Lower lobe of right lung (tissue), 2 donors: ENCODE data around the gene RRP7A. TPM values are rescaled to one million over a fixed set of nuclear protein-coding genes. Genes with fewer than 3 reads are reported as not detected.
"Not testable (repeated sequence)": the region's sequence is repeated elsewhere in the genome, so short reads cannot be mapped to it uniquely, and the experiment has no call there.

Experiments
- ATAC-seq, 2 donors: fragments of 200-7000 bp; cut with Tn5 transposase; one replicate each; pipeline ENCODE4 v1.9.1; 2020 to 2022; ENCODE audit warnings: mild to moderate bottlenecking in 2 of 2, moderate library complexity in 2 of 2
- DNase-seq: peaks from one replicate; pipeline ENCODE4 v3.0.0-alpha.2; 2020
- H3K27ac ChIP-seq: fragments of 200-600 bp; one replicate; pipeline ENCODE4 v1.8.0; 2022
- H3K27me3 ChIP-seq: fragments of 200-600 bp; one replicate; pipeline ENCODE4 v1.8.0; 2022; ENCODE audit warnings: low read depth
- H3K36me3 ChIP-seq: fragments of 200-600 bp; one replicate; pipeline ENCODE4 v1.8.0; 2022; ENCODE audit warnings: mild to moderate bottlenecking
- H3K4me1 ChIP-seq: fragments of 200-600 bp; one replicate; pipeline ENCODE4 v1.8.0; 2022
- H3K4me3 ChIP-seq: fragments of 200-600 bp; one replicate; pipeline ENCODE4 v1.8.0; 2022; ENCODE audit warnings: mild to moderate bottlenecking
- H3K9me3 ChIP-seq: fragments of 200-600 bp; one replicate; pipeline ENCODE4 v1.8.0; 2022
- intact Hi-C: fragments of 100-400 bp; cut with DNase I; formaldehyde crosslinking; loops from one replicate; pipeline ENCODE4 v1.11.0; 2022
- total RNA-seq: library from RNA; stranded (reverse); fragmentation: NEBNext Ultra II Directional; extraction: Animal tissue kit (Norgen Biotek cat#: 25700); gene quantifications from one replicate; pipeline ENCODE4 v1.2.1, GENCODE V29; 2021
- TF ChIP-seq, protein P1 (sequence below): fragments of 200-600 bp; IDR thresholded peaks from one replicate; pipeline ENCODE4 v1.8.0; 2022; ENCODE audit warnings: antibody characterized with exemption, mild to moderate bottlenecking
- donor health status: DM: no; HTN: yes; CAD: no; lungs with severe emphysema.

Gene RRP7A
- total RNA-seq, 1 donor from 2014 or later: 34.4 TPM

DNA sequence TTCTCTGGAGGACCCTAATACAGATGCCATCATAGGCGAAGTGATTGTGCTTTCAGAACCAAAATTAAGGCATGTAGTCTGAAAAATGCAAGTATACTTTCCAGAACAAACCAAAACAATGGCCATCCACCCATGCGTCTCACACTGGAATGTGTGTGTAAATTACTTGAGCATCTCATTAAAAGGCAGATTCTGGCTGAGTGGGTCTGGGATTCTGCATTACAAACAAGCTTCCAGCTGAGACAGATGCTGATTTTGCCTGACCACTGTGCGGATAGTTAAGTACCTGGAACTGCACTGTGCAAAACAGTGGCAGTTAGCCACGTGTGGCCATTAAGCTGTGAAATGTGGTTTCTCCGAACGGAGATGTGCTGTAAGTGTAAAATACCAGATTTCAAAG lies 26.2 kb downstream of the RRP7A start:
- ATAC-seq: no peak
- no peak overlapping the region for H3K4me3 ChIP-seq
- intact Hi-C loops: no loop called here

GRCh38 chr22:42492323-42492690 lies 27.3 kb downstream of the RRP7A start:
- H3K36me3 ChIP-seq: no peaks in the 10 kb centered on the region
- no peak for ATAC-seq
- no peaks in the 10 kb centered on the region for H3K9me3 ChIP-seq
- no peaks in the 10 kb centered on the region for H3K27me3 ChIP-seq
- no peaks in the 10 kb centered on the region for H3K4me1 ChIP-seq
- H3K27ac ChIP-seq: no peak overlapping the region
- TF ChIP-seq, protein P1, sequence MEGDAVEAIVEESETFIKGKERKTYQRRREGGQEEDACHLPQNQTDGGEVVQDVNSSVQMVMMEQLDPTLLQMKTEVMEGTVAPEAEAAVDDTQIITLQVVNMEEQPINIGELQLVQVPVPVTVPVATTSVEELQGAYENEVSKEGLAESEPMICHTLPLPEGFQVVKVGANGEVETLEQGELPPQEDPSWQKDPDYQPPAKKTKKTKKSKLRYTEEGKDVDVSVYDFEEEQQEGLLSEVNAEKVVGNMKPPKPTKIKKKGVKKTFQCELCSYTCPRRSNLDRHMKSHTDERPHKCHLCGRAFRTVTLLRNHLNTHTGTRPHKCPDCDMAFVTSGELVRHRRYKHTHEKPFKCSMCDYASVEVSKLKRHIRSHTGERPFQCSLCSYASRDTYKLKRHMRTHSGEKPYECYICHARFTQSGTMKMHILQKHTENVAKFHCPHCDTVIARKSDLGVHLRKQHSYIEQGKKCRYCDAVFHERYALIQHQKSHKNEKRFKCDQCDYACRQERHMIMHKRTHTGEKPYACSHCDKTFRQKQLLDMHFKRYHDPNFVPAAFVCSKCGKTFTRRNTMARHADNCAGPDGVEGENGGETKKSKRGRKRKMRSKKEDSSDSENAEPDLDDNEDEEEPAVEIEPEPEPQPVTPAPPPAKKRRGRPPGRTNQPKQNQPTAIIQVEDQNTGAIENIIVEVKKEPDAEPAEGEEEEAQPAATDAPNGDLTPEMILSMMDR: no peak
- intact Hi-C loops: no loop called here
- no peak for DNase-seq
- H3K4me3 ChIP-seq: no peak overlapping the region

More for the DNA sequence above, 26.2 kb downstream of the RRP7A start:
- DNase-seq: no peak
- TF ChIP-seq, protein P1: no peak
- Histone ChIP-seq H3K9me3 (no peaks in the 10 kb centered on the region), H3K27me3 (no peaks in the 10 kb centered on the region), H3K36me3 (no peaks in the 10 kb centered on the region), H3K27ac (no peak overlapping the region), H3K4me1 (peaks cover 5% of the 10 kb centered on the region)

DNA sequence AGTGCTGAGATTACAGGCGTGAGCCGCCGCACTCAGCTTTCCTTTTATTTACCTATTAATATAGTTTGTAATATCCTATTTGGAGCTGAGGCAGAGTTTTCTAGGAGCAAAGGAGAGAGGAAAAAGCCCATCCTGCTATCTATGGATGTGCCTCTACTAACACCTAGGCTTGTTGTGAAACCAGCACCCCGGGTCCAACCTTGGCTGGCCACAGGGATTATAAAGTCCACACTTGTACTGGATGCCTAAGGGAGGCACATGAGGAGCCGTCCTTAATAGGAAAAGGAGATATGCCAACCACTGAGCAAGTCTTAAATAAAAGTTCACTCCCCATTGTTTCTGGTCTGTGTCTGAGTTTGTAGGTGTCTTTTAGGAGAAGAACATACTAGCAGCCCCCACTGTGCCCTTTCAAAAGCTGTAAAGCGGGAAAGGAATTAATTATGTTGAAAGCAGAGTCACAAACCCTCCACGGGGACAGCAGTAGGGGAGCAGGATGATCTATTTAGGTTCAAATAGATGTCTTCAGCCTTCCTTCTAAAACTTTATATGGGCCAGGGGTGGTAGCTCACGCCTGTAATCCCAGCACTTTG lies 29.3 kb downstream of the RRP7A start:
- ATAC-seq: no peak
- Histone ChIP-seq H3K27ac (no peak overlapping the region), H3K4me1 (no peaks in the 10 kb centered on the region), H3K36me3 (no peaks in the 10 kb centered on the region), H3K9me3 (no peaks in the 10 kb centered on the region), H3K27me3 (no peaks in the 10 kb centered on the region), H3K4me3 (no peak overlapping the region)
- intact Hi-C loops: no loop called here
- no peak for DNase-seq
- TF ChIP-seq, protein P1: no peak

DNA sequence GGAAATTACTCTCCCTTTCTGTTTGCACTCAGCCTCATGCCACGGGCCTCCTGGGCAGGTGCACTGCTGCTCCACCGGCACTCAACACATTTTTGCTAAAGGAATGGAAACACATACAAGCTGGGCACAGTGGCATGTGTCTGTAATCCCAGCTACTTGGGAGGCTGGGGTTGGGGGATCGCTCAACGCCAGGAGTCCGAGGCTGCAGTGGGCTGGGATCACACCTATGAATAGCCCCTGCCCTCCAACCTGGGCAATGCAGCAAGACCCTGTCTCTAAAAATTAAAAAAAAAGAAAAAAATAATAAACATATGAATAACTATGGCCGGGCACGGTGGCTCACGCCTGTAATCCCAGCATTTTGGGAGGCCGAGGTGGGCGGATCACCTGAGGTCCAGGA lies 30.6 kb downstream of the RRP7A start:
- intact Hi-C loops: no loop called here
- ATAC-seq (no peak), DNase-seq (no peak)
- Histone ChIP-seq H3K4me3 (no peak overlapping the region), H3K27me3 (no peaks in the 10 kb centered on the region), H3K4me1 (no peaks in the 10 kb centered on the region), H3K36me3 (no peaks in the 10 kb centered on the region), H3K27ac (no peak overlapping the region), H3K9me3 (no peaks in the 10 kb centered on the region)
- TF ChIP-seq, protein P1: no peak

DNA sequence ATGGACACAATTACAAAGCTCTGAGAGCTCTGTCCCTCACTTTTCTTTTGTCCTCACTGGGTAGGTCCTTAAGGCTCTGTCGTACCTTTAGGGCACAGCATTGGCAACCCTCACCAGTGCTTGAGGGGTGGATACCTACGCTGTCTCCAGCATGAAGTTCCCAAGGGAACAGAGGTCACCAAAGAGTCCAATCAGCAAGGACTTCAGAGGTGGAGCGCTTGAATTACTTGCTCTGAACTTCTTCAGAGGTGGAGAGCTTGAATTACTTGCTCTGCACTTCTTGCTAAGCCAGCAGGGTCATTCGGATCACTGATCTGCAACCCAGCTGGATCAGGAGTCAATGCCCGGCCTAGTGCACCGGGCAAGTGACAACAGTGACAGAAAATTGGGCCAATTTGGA lies 35.1 kb downstream of the RRP7A start:
- intact Hi-C loops: no loop called here
- TF ChIP-seq, protein P1: no peak
- no peaks in the 10 kb centered on the region for H3K9me3 ChIP-seq
- no peaks in the 10 kb centered on the region for H3K36me3 ChIP-seq
- ATAC-seq: no peak
- no peak overlapping the region for H3K27ac ChIP-seq
- H3K4me3 ChIP-seq: no peak overlapping the region
- no peak for DNase-seq
- H3K27me3 ChIP-seq: no peaks in the 10 kb centered on the region
- no peaks in the 10 kb centered on the region for H3K4me1 ChIP-seq

DNA sequence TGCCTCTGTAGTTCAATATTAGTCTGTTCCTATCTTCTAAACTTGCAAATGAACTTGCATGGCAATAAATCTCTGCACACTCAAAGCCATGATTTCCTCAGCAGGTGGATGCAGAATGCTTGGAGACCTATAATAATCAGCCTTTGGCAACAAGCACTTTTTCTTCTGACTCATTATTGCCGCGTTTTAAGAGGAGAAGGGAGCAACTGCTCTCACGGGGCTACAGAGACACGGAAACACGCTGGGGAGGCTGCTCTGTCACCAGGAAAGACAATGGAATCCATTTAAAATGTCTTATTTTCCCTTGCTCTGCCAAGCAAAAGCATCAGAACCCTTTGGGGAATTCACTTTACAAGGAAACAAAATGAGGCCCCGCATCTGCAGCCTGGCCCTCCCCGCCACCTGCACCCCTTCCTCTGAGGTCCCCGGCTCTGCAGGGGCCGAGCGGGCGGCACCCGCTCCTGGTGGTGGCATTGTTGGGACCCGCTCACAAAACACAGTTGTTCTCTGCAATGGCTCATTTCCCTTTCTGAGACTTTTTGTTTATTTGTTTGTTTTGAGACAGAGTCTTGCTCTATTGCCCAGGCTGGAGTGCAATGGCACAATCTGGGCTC lies 35.9 kb downstream of the RRP7A start:
- H3K27ac ChIP-seq, intact Hi-C loops, H3K27me3 ChIP-seq, H3K36me3 ChIP-seq, ATAC-seq, DNase-seq, H3K4me1 ChIP-seq, H3K4me3 ChIP-seq, H3K9me3 ChIP-seq: not testable (repeated sequence)
